Measurements from ENCODE around the gene ZNF236. TPM values are rescaled to one million over a fixed set of nuclear protein-coding genes. Genes with fewer than 3 reads are reported as not detected.

ZNF236 gene
- total and polyA plus RNA-seq, 2 of the 8 experiments (the other 6 are each of a cell fraction or from before 2014, with no cell fraction given), result 6.7 to 14.5 TPM

GRCh38 chr18:76875390-76876325, 53.3 kb downstream of the ZNF236 start:
- Histone ChIP-seq H4K91ac (replicated peaks; ENCODE audit: insufficient read length, low read length) (no peak overlapping the region), H3K23me2 (ENCODE audit: low read depth, low read length) (no peaks in the 10 kb centered on the region), H2AK5ac (ENCODE audit: low read depth, low read length) (no peak overlapping the region), H4K20me1 (replicated peaks in 1 of 2; ENCODE audit: control insufficient read depth in 1 of 2, insufficient read depth in 2 of 2, low read length in 2 of 2) (peaks cover 0 to 3% of the 10 kb centered on the region in 2 experiments), H3K23ac (ENCODE audit: insufficient read length) (no peak overlapping the region), H3K4ac (replicated peaks; ENCODE audit: insufficient read length, low read depth, low read length) (no peak overlapping the region), H2BK12ac (ENCODE audit: low read depth, low read length) (no peak overlapping the region), H3K18ac (ENCODE audit: extremely low read depth, low read length) (no peak overlapping the region), H3K79me2 (ENCODE audit: control insufficient read depth in 1 of 2, insufficient read depth in 2 of 2, low read length in 2 of 2) (no peaks in the 10 kb centered on the region), H3K9ac (replicated peaks in 1 of 4; ENCODE audit: extremely low read depth in 1 of 4, low read depth in 3 of 4, low read length in 3 of 4) (no peak overlapping the region), H3K4me3 (ENCODE audit: extremely low read depth in 1 of 4, insufficient read depth in 2 of 4, low read depth in 3 of 4, low read length in 4 of 4) (no peak overlapping the region), H3K4me2 (ENCODE audit: insufficient read depth in 1 of 2, low read depth in 2 of 2, low read length in 2 of 2) (no peak overlapping the region), H2BK120ac (replicated peaks; ENCODE audit: low read depth, low read length) (no peak overlapping the region), H3K27me3 (replicated peaks in 1 of 4; ENCODE audit: control insufficient read depth in 3 of 4, extremely low read depth in 1 of 4, insufficient read depth in 3 of 4, low read length in 3 of 4) (no peaks in the 10 kb centered on the region), H3K9me3 (ENCODE audit: insufficient read depth in 2 of 2, low read depth in 1 of 2, low read length in 1 of 2) (no peaks in the 10 kb centered on the region), H3K27ac (ENCODE audit: low read depth, low read length) (no peak overlapping the region), H2BK20ac (ENCODE audit: low read length) (no peak overlapping the region), H3K79me1 (ENCODE audit: low read depth, low read length) (no peaks in the 10 kb centered on the region), H3K56ac (replicated peaks; ENCODE audit: insufficient read length, low read depth, low read length) (no peak overlapping the region), H4K8ac (ENCODE audit: extremely low read depth, insufficient read depth, low read length) (no peak overlapping the region), H2AFZ (ENCODE audit: low read length) (no peak overlapping the region), H3K14ac (ENCODE audit: insufficient read length) (no peak overlapping the region), H2BK5ac (ENCODE audit: low read depth, low read length) (no peak overlapping the region), H3K36me3 (ENCODE audit: control insufficient read depth in 2 of 4, insufficient read depth in 4 of 4, low read length in 3 of 4) (peaks cover 0 to 11% (median 3%) of the 10 kb centered on the region in 4 experiments; a peak in 5 of 8 replicates), H2BK15ac (ENCODE audit: low read length) (no peak overlapping the region), H4K5ac (ENCODE audit: insufficient read length, low read depth, low read length) (no peak overlapping the region), H3K4me1 (replicated peaks in 1 of 4; ENCODE audit: control insufficient read depth in 3 of 4, insufficient read depth in 4 of 4, low read length in 3 of 4) (no peaks in the 10 kb centered on the region)
- DNase-seq (ENCODE audit: low read depth in 1 of 2, low spot score in 2 of 2), result peak in 1 of 2 experiments; percentile 76
- no peak for FAIRE-seq
- 71% methylated on average over 14 of the region's 14 CpGs; no CpG with 5 or more reads in 1 of the 2 experiments for WGBS, 2 experiments (ENCODE audit: extremely low coverage in 1 of 2, insufficient coverage in 1 of 2, insufficient read length in 1 of 2, insufficient replicate concordance in 2 of 2, low coverage in 1 of 2, low lambda C conversion rate in 2 of 2, missing lambda C conversion rate in 1 of 2)
- CTCF ChIA-PET (ENCODE audit: partially characterized antibody), result interaction anchor here (0.6 to 3.6 kb wide), 13 partner anchors 13 to 1762 kb away, joined by 3 to 16 read pairs (median 4); no protein-coding TSS in a partner anchor
- POLR2A ChIA-PET (ENCODE audit: partially characterized antibody), result no interaction called here
- TF ChIP-seq SAP30 (IDR thresholded peaks at IDR 0.05; ENCODE audit: insufficient read depth, insufficient replicate concordance, low read length) (no peak), EZH2 (IDR thresholded peaks at IDR 0.05; ENCODE audit: low read depth, low read length, severe bottlenecking) (no peak), ATF3 (IDR thresholded peaks at IDR 0.05; ENCODE audit: insufficient read depth, low read depth, low read length) (no peak), GTF2F1 (IDR thresholded peaks at IDR 0.05; ENCODE audit: borderline replicate concordance, low read depth, low read length) (0 out of 2 replicates have a peak, but pooled peaks have one; percentile 21), RBBP5 (IDR thresholded peaks at IDR 0.05; ENCODE audit: borderline replicate concordance, low read depth, low read length) (no peak), ATF2 (IDR thresholded peaks at IDR 0.05; ENCODE audit: low read length) (no peak), POLR2A (IDR thresholded peaks at IDR 0.05; ENCODE audit: control extremely low read depth in 1 of 2, low read depth in 2 of 2, low read length in 2 of 2) (peak; percentile 48 to 85), TBP (IDR thresholded peaks at IDR 0.05; ENCODE audit: low read depth, low read length) (peak; percentile 83), SP4 (IDR thresholded peaks at IDR 0.05; ENCODE audit: low read length) (no peak)

Measured in H1 (cell line).